IMR-90 (cell line): ENCODE results near the gene FAM168A. TPM values are rescaled to one million over a fixed set of nuclear protein-coding genes. Genes with fewer than 3 reads are reported as not detected.

ENCODE experiments used
- ATAC-seq: fragments of 200-7000 bp; cut with Tn5 transposase; 2 replicates; pipeline ENCODE4 v1.9.1; 2020; ENCODE audit warnings: low read depth, mild to moderate bottlenecking, moderate library complexity
- BruUV-seq: library from RNA; stranded (reverse); fragments of 400-500 nt; replicated peaks from 2 replicates; lab custom pipeline; 2021; lab: Mats Ljungman, UMichigan
- CTCF ChIA-PET: fragments of 300-600 bp; formaldehyde crosslinking; extraction: SDS; loops from one replicate; lab custom pipeline; 2021; ENCODE audit warnings: antibody characterized with exemption; lab: Yijun Ruan, JAX
- POLR2A ChIA-PET: fragments of 300-600 bp; sonication (Branson Sonifier 250); formaldehyde crosslinking; loops from one replicate; lab custom pipeline; 2022; ENCODE audit warnings: antibody characterized with exemption; ENCODE audit not compliant: unreplicated experiment; lab: Charles Lee
- DNase-seq: peaks from one replicate; pipeline ENCODE4 v3.0.0; 2013
- H2AFZ ChIP-seq: replicated peaks from 2 replicates; pipeline ENCODE3; 2013; ENCODE audit warnings: low read length, mild to moderate bottlenecking; ENCODE audit not compliant: poor library complexity
- H2AK5ac ChIP-seq: 2 replicates; pipeline ENCODE4 v1.6.1; 2013; ENCODE audit warnings: low read depth, low read length, inconsistent platforms
- H2AK9ac ChIP-seq: replicated peaks from 2 replicates; pipeline ENCODE3; 2013; ENCODE audit warnings: mild to moderate bottlenecking, low read depth, low read length, moderate library complexity; ENCODE audit not compliant: poor library complexity
- H2BK120ac ChIP-seq: 2 replicates; pipeline ENCODE4 v1.6.1; 2013; ENCODE audit warnings: low read depth, low read length, inconsistent platforms
- H2BK15ac ChIP-seq: 3 replicates; pipeline ENCODE4 v1.6.1; 2013; ENCODE audit warnings: low read depth, low read length, inconsistent platforms
- H2BK20ac ChIP-seq: 2 replicates; pipeline ENCODE4 v1.6.1; 2013; ENCODE audit warnings: low read depth, mild to moderate bottlenecking, inconsistent platforms, low read length, moderate library complexity
- H2BK5ac ChIP-seq: 2 replicates; pipeline ENCODE4 v1.6.1; 2013; ENCODE audit warnings: mild to moderate bottlenecking, low read depth, low read length, inconsistent platforms; ENCODE audit not compliant: poor library complexity, severe bottlenecking
- H3K14ac ChIP-seq: replicated peaks from 2 replicates; pipeline ENCODE4 v1.6.1; 2013; ENCODE audit warnings: low read depth, low read length, inconsistent platforms
- H3K18ac ChIP-seq: 2 replicates; pipeline ENCODE4 v1.6.1; 2013; ENCODE audit warnings: low read depth, low read length, control low read depth
- H3K23ac ChIP-seq: 2 replicates; pipeline ENCODE4 v1.6.1; 2013; ENCODE audit warnings: low read depth, low read length, inconsistent platforms
- H3K27ac ChIP-seq: 2 replicates; pipeline ENCODE4 v1.5.1; 2013; ENCODE audit warnings: mild to moderate bottlenecking, control low read depth, low read length; ENCODE audit not compliant: insufficient read depth
- H3K27me3 ChIP-seq: 2 replicates; pipeline ENCODE4 v1.6.1; 2013; ENCODE audit warnings: low read length; ENCODE audit not compliant: control insufficient read depth, insufficient read depth
- H3K36me3 ChIP-seq: 2 replicates; pipeline ENCODE4 v1.6.1; 2013; ENCODE audit warnings: low read length, mixed read lengths; ENCODE audit not compliant: control insufficient read depth, insufficient read depth
- H3K4ac ChIP-seq: 2 replicates; pipeline ENCODE4 v1.6.1; 2013; ENCODE audit warnings: low read depth, low read length, inconsistent platforms
- H3K4me1 ChIP-seq: 2 replicates; pipeline ENCODE4 v1.6.1; 2013; ENCODE audit warnings: low read length, mixed read lengths; ENCODE audit not compliant: control insufficient read depth, insufficient read depth
- H3K4me2 ChIP-seq: 2 replicates; pipeline ENCODE4 v1.6.1; 2013; ENCODE audit warnings: low read depth, mild to moderate bottlenecking, control low read depth, low read length, moderate library complexity
- H3K4me3 ChIP-seq: 2 replicates; pipeline ENCODE4 v1.5.1; 2013; ENCODE audit warnings: low read depth, mild to moderate bottlenecking, control low read depth, low read length, moderate library complexity; ENCODE audit not compliant: insufficient read depth
- H3K56ac ChIP-seq: 2 replicates; pipeline ENCODE4 v1.6.1; 2013; ENCODE audit warnings: low read length, inconsistent platforms; ENCODE audit not compliant: insufficient read depth; ENCODE audit errors: extremely low read depth
- H3K79me1 ChIP-seq, 2 experiments: 2 replicates each; pipeline ENCODE4 v1.6.1; 2013; ENCODE audit warnings: low read length in 2 of 2, inconsistent platforms in 1 of 2, low read depth in 1 of 2
- H3K9ac ChIP-seq: 2 replicates; pipeline ENCODE4 v1.6.1; 2013; ENCODE audit warnings: low read depth, low read length, control low read depth
- H3K9me1 ChIP-seq: 2 replicates; pipeline ENCODE4 v1.6.1; 2013; ENCODE audit warnings: low read length, inconsistent platforms; ENCODE audit not compliant: insufficient read depth
- H3K9me3 ChIP-seq: 2 replicates; pipeline ENCODE4 v1.6.1; 2013; ENCODE audit warnings: low read length; ENCODE audit not compliant: control insufficient read depth, insufficient read depth
- H4K20me1 ChIP-seq: 2 replicates; pipeline ENCODE4 v1.6.1; 2013; ENCODE audit warnings: low read length, inconsistent platforms; ENCODE audit not compliant: insufficient read depth
- H4K5ac ChIP-seq: 2 replicates; pipeline ENCODE4 v1.6.1; 2013; ENCODE audit warnings: mild to moderate bottlenecking, low read depth, low read length, control low read depth
- H4K8ac ChIP-seq, 2 experiments: 2 replicates each; pipeline ENCODE4 v1.6.1; 2013; ENCODE audit warnings: low read depth in 2 of 2, low read length in 2 of 2, control low read depth in 1 of 2, inconsistent platforms in 1 of 2
- H4K91ac ChIP-seq: 2 replicates; pipeline ENCODE4 v1.6.1; 2013; ENCODE audit warnings: low read depth, low read length, inconsistent platforms; ENCODE audit not compliant: insufficient read depth
- CEBPB ChIP-seq: IDR thresholded peaks from 2 replicates; pipeline ENCODE4 v1.6.1; 2012; ENCODE audit warnings: low read depth, low read length, improper control_type of control experiment
- CTCF ChIP-seq: conservative IDR thresholded peaks from 2 replicates; pipeline ENCODE4 v1.5.1; 2012; ENCODE audit warnings: mild to moderate bottlenecking, low read depth, low read length, improper control_type of control experiment
- FOS ChIP-seq: fragments of 150-350 bp; IDR thresholded peaks from 2 replicates; pipeline ENCODE4 v1.6.1; 2016; ENCODE audit warnings: low read depth, low read length
- POLR2A ChIP-seq: IDR thresholded peaks from 2 replicates; pipeline ENCODE4 v1.6.1; 2012; ENCODE audit warnings: mild to moderate bottlenecking, low read depth, low read length
- WGBS, 2 experiments: methylation state at CpG; one replicate each; pipeline versions ENCODE4 v1.1.5 to v1.1.7; 2013; ENCODE audit warnings: missing lambda C conversion rate in 2 of 2; ENCODE audit not compliant: insufficient read length in 1 of 2; ENCODE audit errors: extremely low coverage in 2 of 2; 5-methylcytosine and 5-hydroxymethylcytosine counted together
- dilution Hi-C: fragments of 300-500 bp; cut with HindIII; formaldehyde crosslinking; loops from one replicate; pipeline ENCODE4 v1.14.3; 2018; ENCODE audit warnings: low sequenced_read_pairs; ENCODE audit not compliant: unreplicated experiment
- in situ Hi-C: fragments of 300-500 bp; cut with MboI; formaldehyde crosslinking; loops from 3 replicates; pipeline ENCODE4 v1.14.3; 2019; ENCODE audit warnings: low sequenced_read_pairs, inconsistent platforms, mixed read lengths
- intact Hi-C: fragments of 100-400 bp; cut with micrococcal nuclease; formaldehyde crosslinking; loops from 2 replicates; pipeline ENCODE4 v1.10.0; 2022
- polyA plus RNA-seq, 3 experiments: library from polyadenylated mRNA; depleted of rRNA; stranded (reverse); fragments of >200 nt; gene quantifications; 2 replicates each; pipeline ENCODE4 v1.2.3, GENCODE V29; 2012; ENCODE audit warnings: low replicate concordance in 1 of 3
- total RNA-seq: library from RNA; depleted of rRNA; stranded (reverse); fragments of >200 nt; gene quantifications from 2 replicates; pipeline ENCODE4 v1.2.3, GENCODE V29; 2012

Gene FAM168A
- total and polyA plus RNA-seq, 2 of the 4 experiments (the other 2 are of a cell fraction) = 13.1 to 22.8 TPM

- Histone ChIP-seq H4K5ac (no peak overlapping the region), H3K9ac (no peak overlapping the region), H4K20me1 (no peaks in the 10 kb centered on the region), H2BK120ac (no peak overlapping the region), H3K4me2 (no peak overlapping the region), H2BK15ac (no peak overlapping the region), H3K23ac (no peak overlapping the region), H2BK5ac (no peak overlapping the region), H3K18ac (no peak overlapping the region), H2AK9ac (peak overlapping the region; percentile 78), H3K9me1 (no peaks in the 10 kb centered on the region; the same call in none of the 2 replicates), H4K91ac (no peak overlapping the region), H3K14ac (no peak overlapping the region), H3K4me1 (peaks cover 6% of the 10 kb centered on the region; the same call in 1 of the 2 replicates), H2BK20ac (no peak overlapping the region), H3K36me3 (peaks cover 5% of the 10 kb centered on the region; the same call in 1 of the 2 replicates), H3K27me3 (no peaks in the 10 kb centered on the region), H3K4me3 (no peak overlapping the region), H2AK5ac (no peak overlapping the region), H3K4ac (0 out of 2 replicates have a peak overlapping the region, but pooled peaks have one; percentile 2), H3K27ac (no peak overlapping the region), H3K9me3 (no peaks in the 10 kb centered on the region), H3K56ac (no peak overlapping the region), H3K79me1 (no peaks in the 10 kb centered on the region; a peak in 1 of 4 replicates), H4K8ac (no peak overlapping the region), H2AFZ (peak overlapping the region; percentile 36)
- BruUV-seq = no TSS peak
- peak; percentile 44 for DNase-seq
- TF ChIP-seq CTCF = no peak
- peak; percentile 8; the same call in 1 of the 2 replicates for TF ChIP-seq FOS
- TF ChIP-seq POLR2A = no peak
- TF ChIP-seq CEBPB = no peak
- ATAC-seq = no peak
- WGBS, 2 experiments = 50% methylated on average over 1 of the region's 6 CpGs; no CpG with 5 or more reads in 1 of the 2 experiments
- in situ Hi-C loops = no loop called here
- dilution Hi-C loops = no loop called here
- intact Hi-C loops = no loop called here
- POLR2A ChIA-PET = no interaction called here
- CTCF ChIA-PET = interaction anchor here (2.0 kb wide), 1 partner anchor 48 kb away, joined by 12 read pairs; no protein-coding TSS in a partner anchor
Observed at GRCh38 chr11:73399159-73399590, 198.7 kb downstream of the FAM168A start.
